DOHH2 (cell line): ENCODE measurements around the gene TTYH1.

Experiments
- H3F3A ChIP-seq: fragments of 200-600 bp; sonication (generic), shearing (Covaris generic); 2 replicates; pipeline ENCODE4 v1.6.0; 2016; ENCODE audit warnings: antibody characterized with exemption, mild to moderate bottlenecking; ENCODE audit not compliant: control insufficient read depth, insufficient read depth
- H3K27ac ChIP-seq: fragments of 200-600 bp; sonication (generic); 2 replicates; pipeline ENCODE4 v1.5.1; 2014; ENCODE audit warnings: low read depth, mild to moderate bottlenecking, low read length, moderate library complexity
- H3K27me3 ChIP-seq: fragments of 200-600 bp; sonication (generic); 2 replicates; pipeline ENCODE4 v1.6.1; 2014; ENCODE audit warnings: mild to moderate bottlenecking, low read length, mixed read lengths; ENCODE audit not compliant: control insufficient read depth
- H3K36me3 ChIP-seq: fragments of 200-600 bp; sonication (generic); 2 replicates; pipeline ENCODE4 v1.6.1; 2014; ENCODE audit warnings: mild to moderate bottlenecking, low read length, moderate library complexity, mixed read lengths; ENCODE audit not compliant: control insufficient read depth
- H3K4me1 ChIP-seq: fragments of 200-600 bp; sonication (generic); 2 replicates; pipeline ENCODE4 v1.6.1; 2014; ENCODE audit warnings: mild to moderate bottlenecking, low read length, mixed read lengths; ENCODE audit not compliant: control insufficient read depth
- H3K4me2 ChIP-seq: fragments of 200-600 bp; sonication (generic); 2 replicates; pipeline ENCODE4 v1.6.0; 2014; ENCODE audit warnings: mild to moderate bottlenecking, low read length, moderate library complexity
- H3K4me3 ChIP-seq: fragments of 200-600 bp; sonication (generic); 2 replicates; pipeline ENCODE4 v1.5.1; 2014; ENCODE audit warnings: mild to moderate bottlenecking, low read length, mixed read lengths
- H3K79me2 ChIP-seq: fragments of 200-600 bp; sonication (generic); 2 replicates; pipeline ENCODE4 v1.6.1; 2014; ENCODE audit warnings: mild to moderate bottlenecking, low read length, mixed read lengths; ENCODE audit not compliant: control insufficient read depth
- H3K9me2 ChIP-seq: fragments of 200-600 bp; sonication (generic); replicated peaks from 2 replicates; pipeline ENCODE4 v1.6.1; 2014; ENCODE audit warnings: mild to moderate bottlenecking, low read length, mixed read lengths; ENCODE audit not compliant: control insufficient read depth
- H3K9me3 ChIP-seq: fragments of 200-600 bp; sonication (generic); 2 replicates; pipeline ENCODE4 v1.6.1; 2014; ENCODE audit warnings: antibody characterized with exemption, low read length, mixed read lengths; ENCODE audit not compliant: control insufficient read depth, insufficient read depth
- H4K20me1 ChIP-seq: fragments of 200-600 bp; sonication (generic); 2 replicates; pipeline ENCODE4 v1.6.0; 2014; ENCODE audit warnings: low read depth, mild to moderate bottlenecking, antibody characterized with exemption, low read length, moderate library complexity; ENCODE audit not compliant: control insufficient read depth, insufficient read depth
- CTCF ChIP-seq: fragments of 200-600 bp; sonication (generic); IDR thresholded peaks from one replicate; pipeline ENCODE4 v1.5.1; 2014; ENCODE audit warnings: antibody characterized with exemption, mild to moderate bottlenecking, low read depth, low read length; ENCODE audit not compliant: poor library complexity, severe bottlenecking
- EZH2phosphoT487 ChIP-seq: fragments of 200-600 bp; sonication (generic); IDR thresholded peaks from 2 replicates; pipeline ENCODE4 v1.6.1; 2017; ENCODE audit warnings: borderline replicate concordance, mild to moderate bottlenecking, antibody characterized with exemption, low read length, moderate library complexity, mixed read lengths

Gene TTYH1

GRCh38 chr19:54414156-54414555 lies 1.1 kb upstream of the TTYH1 start:
- Histone ChIP-seq H3K9me3 (peaks cover 9% of the 10 kb centered on the region; the same call in 1 of the 2 replicates), H3K36me3 (no peaks in the 10 kb centered on the region), H3K4me1 (no peaks in the 10 kb centered on the region), H3K9me2 (no peaks in the 10 kb centered on the region), H3K27ac (no peak overlapping the region), H3K4me2 (no peak overlapping the region), H3F3A (no peaks in the 10 kb centered on the region), H3K4me3 (no peak overlapping the region), H4K20me1 (no peaks in the 10 kb centered on the region), H3K79me2 (no peaks in the 10 kb centered on the region), H3K27me3 (no peaks in the 10 kb centered on the region)
- TF ChIP-seq CTCF = no peak
- no peak for TF ChIP-seq EZH2phosphoT487

- Histone ChIP-seq H3K27ac (no peak overlapping the region), H3K27me3 (no peaks in the 10 kb centered on the region), H3K79me2 (no peaks in the 10 kb centered on the region), H4K20me1 (no peaks in the 10 kb centered on the region), H3K4me1 (no peaks in the 10 kb centered on the region), H3K9me2 (no peaks in the 10 kb centered on the region), H3K4me3 (no peak overlapping the region), H3K36me3 (no peaks in the 10 kb centered on the region), H3F3A (no peaks in the 10 kb centered on the region), H3K9me3 (peaks cover 4% of the 10 kb centered on the region; the same call in 1 of the 2 replicates), H3K4me2 (no peak overlapping the region)
- no peak for TF ChIP-seq EZH2phosphoT487
- TF ChIP-seq CTCF = no peak
Observed at GRCh38 chr19:54415901-54416673, 823 bp downstream of the TTYH1 start.

- no peak overlapping the region for H3K4me2 ChIP-seq
Observed at GRCh38 chr19:54416695-54417491, 1.6 kb downstream of the TTYH1 start.

More at GRCh38 chr19:54416695-54417491, 1.6 kb downstream of the TTYH1 start:
- H3K79me2 ChIP-seq = no peaks in the 10 kb centered on the region
- no peak overlapping the region for H3K4me3 ChIP-seq
- H3K27ac ChIP-seq = no peak overlapping the region
- H4K20me1 ChIP-seq = no peaks in the 10 kb centered on the region
- H3K9me2 ChIP-seq = no peaks in the 10 kb centered on the region
- H3K4me1 ChIP-seq = no peaks in the 10 kb centered on the region
- H3K9me3 ChIP-seq = peaks cover 4% of the 10 kb centered on the region; the same call in 1 of the 2 replicates
- no peaks in the 10 kb centered on the region for H3K36me3 ChIP-seq
- H3F3A ChIP-seq = no peaks in the 10 kb centered on the region
- 0 out of 2 replicates have a peak, but pooled peaks cover 2% of the 10 kb centered on the region for H3K27me3 ChIP-seq
- TF ChIP-seq EZH2phosphoT487 = no peak
- no peak for TF ChIP-seq CTCF
